Suprapubic skin (tissue), 4 donors: ENCODE data around the gene CCDC167. TPM values are rescaled to one million over a fixed set of nuclear protein-coding genes. Genes with fewer than 3 reads are reported as not detected.

Experiments used
- DNase-seq, 2 donors: peaks; one replicate each; pipeline ENCODE4 v3.0.0-alpha.2; 2019; ENCODE audit warnings: low spot score in 2 of 2
- H3K27ac ChIP-seq: fragments of 200-600 bp; sonication (generic); one replicate; pipeline ENCODE4 v1.5.1; 2019
- H3K27me3 ChIP-seq: fragments of 200-600 bp; sonication (generic); one replicate; pipeline ENCODE4 v1.5.1; 2019
- H3K36me3 ChIP-seq: fragments of 200-600 bp; sonication (generic); one replicate; pipeline ENCODE4 v1.5.1; 2019
- H3K4me1 ChIP-seq: fragments of 200-600 bp; sonication (generic); one replicate; pipeline ENCODE4 v1.5.1; 2019
- H3K4me3 ChIP-seq: fragments of 200-600 bp; sonication (generic); one replicate; pipeline ENCODE4 v1.5.1; 2019; ENCODE audit warnings: mild to moderate bottlenecking
- H3K9me3 ChIP-seq: fragments of 200-600 bp; sonication (generic); one replicate; pipeline ENCODE4 v1.5.1; 2019
- CTCF ChIP-seq, 2 donors: fragments of 200-600 bp in 1 of 2; fragments of 450-650 bp in 1 of 2; sonication (generic) in 1 of 2; IDR thresholded peaks; one replicate each; pipeline ENCODE4 v1.5.1; 2016 to 2019; ENCODE audit warnings: antibody characterized with exemption in 2 of 2, mild to moderate bottlenecking in 1 of 2, moderate library complexity in 1 of 2
- EP300 ChIP-seq: sonication (generic); formaldehyde crosslinking; IDR thresholded peaks from one replicate; pipeline ENCODE4 v1.6.1; 2017; ENCODE audit warnings: antibody characterized with exemption
- POLR2A ChIP-seq, 2 donors: fragments of 450-650 bp; IDR thresholded peaks; one replicate each; pipeline ENCODE4 v1.6.1; 2017; ENCODE audit warnings: antibody characterized with exemption in 2 of 2, mild to moderate bottlenecking in 2 of 2, moderate library complexity in 2 of 2
- POLR2AphosphoS5 ChIP-seq, 3 donors: sonication (generic); formaldehyde crosslinking; IDR thresholded peaks; one replicate each; pipeline ENCODE4 v1.6.1; 2017; ENCODE audit warnings: antibody characterized with exemption in 3 of 3
- WGBS: methylation state at CpG from one replicate; pipeline ENCODE4 v1.1.5; 2018; 5-methylcytosine and 5-hydroxymethylcytosine counted together
- total RNA-seq, 4 donors: library from RNA; depleted of rRNA; stranded (reverse); fragments of >200 nt; gene quantifications; one replicate each; pipeline ENCODE4 v1.1.0, GENCODE V29; 2016

CCDC167 gene
- total RNA-seq, 4 donors from 2014 or later: 16.3 to 31.3 (median 25.1) TPM

DNA sequence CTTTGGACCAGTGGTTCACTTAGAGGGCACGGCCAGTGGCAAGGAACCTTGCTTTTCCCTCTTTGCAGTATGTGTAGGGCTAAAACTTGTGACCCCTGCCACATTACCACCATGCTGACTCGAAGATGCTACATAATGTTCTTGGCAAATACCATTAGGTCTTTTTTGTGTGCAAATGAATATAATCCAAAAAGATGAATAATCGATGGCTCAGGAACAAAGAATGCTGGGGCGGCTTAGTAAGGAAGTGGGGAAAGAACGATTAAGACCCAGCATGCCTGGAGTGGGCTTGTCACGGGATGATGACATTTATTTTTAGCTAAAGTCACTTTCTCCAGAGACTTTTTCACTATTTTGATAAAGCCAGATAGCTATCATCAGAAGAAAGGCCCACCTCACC lies 43.6 kb downstream of the CCDC167 start:
- H3K36me3 ChIP-seq: peaks cover 69% of the 10 kb centered on the region
- 77% methylated on average over 6 of the region's 6 CpGs for WGBS
- no peak for DNase-seq
- TF ChIP-seq POLR2AphosphoS5 (IDR thresholded peaks at IDR 0.05) (no peak), EP300 (no peak), CTCF (IDR thresholded peaks at IDR 0.05) (no peak), POLR2A (IDR thresholded peaks at IDR 0.05) (no peak)
- peaks cover 6% of the 10 kb centered on the region for H3K4me1 ChIP-seq
- H3K27me3 ChIP-seq: no peaks in the 10 kb centered on the region
- H3K9me3 ChIP-seq: no peaks in the 10 kb centered on the region
- no peak overlapping the region for H3K4me3 ChIP-seq
- no peak overlapping the region for H3K27ac ChIP-seq

GRCh38 chr6:37454420-37455140 lies 45.1 kb downstream of the CCDC167 start:
- no peak overlapping the region for H3K4me3 ChIP-seq

GRCh38 chr6:37452522-37452921 lies 47.2 kb downstream of the CCDC167 start:
- Histone ChIP-seq H3K27ac (no peak overlapping the region), H3K4me1 (peaks cover 6% of the 10 kb centered on the region), H3K36me3 (peaks cover 65% of the 10 kb centered on the region), H3K4me3 (no peak overlapping the region), H3K9me3 (no peaks in the 10 kb centered on the region), H3K27me3 (no peaks in the 10 kb centered on the region)
- DNase-seq: no peak
- WGBS: 90% methylated on average over 3 of the region's 3 CpGs
- TF ChIP-seq POLR2AphosphoS5 (IDR thresholded peaks at IDR 0.05) (no peak), EP300 (no peak), CTCF (IDR thresholded peaks at IDR 0.05) (no peak), POLR2A (IDR thresholded peaks at IDR 0.05) (no peak)

More at GRCh38 chr6:37454420-37455140, 45.1 kb downstream of the CCDC167 start:
- WGBS: 76% methylated on average over 8 of the region's 8 CpGs
- Histone ChIP-seq H3K4me1 (peaks cover 6% of the 10 kb centered on the region), H3K36me3 (peaks cover 66% of the 10 kb centered on the region), H3K9me3 (no peaks in the 10 kb centered on the region), H3K27ac (no peak overlapping the region), H3K27me3 (no peaks in the 10 kb centered on the region)
- no peak for DNase-seq
- TF ChIP-seq CTCF (IDR thresholded peaks at IDR 0.05) (no peak), POLR2AphosphoS5 (IDR thresholded peaks at IDR 0.05) (no peak), POLR2A (IDR thresholded peaks at IDR 0.05) (no peak), EP300 (no peak)

DNA sequence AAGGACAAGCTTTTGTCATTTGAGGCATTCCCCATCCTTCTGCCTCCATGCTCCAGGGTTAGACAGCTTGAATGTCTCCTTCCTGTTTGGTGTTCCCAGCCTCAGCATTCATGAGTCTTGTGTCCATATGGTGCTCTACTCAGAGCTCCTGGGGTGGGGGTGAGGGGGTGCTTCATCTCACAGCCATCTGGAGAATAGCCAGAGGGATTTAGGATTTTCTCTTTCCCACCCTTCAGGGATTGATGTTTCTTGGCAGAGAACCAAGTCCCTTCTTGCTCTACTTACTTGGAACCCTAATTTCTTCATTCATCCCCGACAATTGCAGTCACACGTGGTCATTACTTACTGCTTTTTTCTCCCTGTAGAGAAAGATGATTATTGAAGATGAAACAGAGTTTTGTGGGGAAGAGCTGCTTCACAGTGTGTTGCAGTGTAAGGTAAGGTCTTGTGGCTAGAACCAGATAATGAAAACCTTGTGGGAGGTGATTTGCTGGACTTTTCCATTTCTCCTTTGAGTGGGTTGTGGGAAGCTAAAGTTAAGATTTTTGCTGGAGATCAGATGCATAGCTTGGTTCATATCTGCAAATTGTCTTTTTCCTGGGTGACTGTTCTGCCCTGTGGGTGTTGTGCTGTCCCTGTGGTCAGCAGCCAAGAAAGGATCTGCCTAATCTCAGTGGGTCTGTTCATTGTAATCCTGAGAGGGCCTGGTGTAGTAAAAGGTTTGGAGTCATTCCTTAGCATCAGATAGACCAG lies 48.1 kb downstream of the CCDC167 start:
- DNase-seq: no peak

More for the DNA sequence above, 48.1 kb downstream of the CCDC167 start:
- H3K36me3 ChIP-seq: peaks cover 74% of the 10 kb centered on the region
- H3K27ac ChIP-seq: no peak overlapping the region
- no peaks in the 10 kb centered on the region for H3K27me3 ChIP-seq
- no peak overlapping the region for H3K4me3 ChIP-seq
- WGBS: 63% methylated on average over 2 of the region's 2 CpGs
- no peaks in the 10 kb centered on the region for H3K9me3 ChIP-seq
- TF ChIP-seq CTCF (IDR thresholded peaks at IDR 0.05): no peak
- no peak for TF ChIP-seq EP300
- H3K4me1 ChIP-seq: peaks cover under 1% of the 10 kb centered on the region
